Osteoblast (primary cell): ENCODE measurements around the gene FN3KRP. TPM values are rescaled to one million over a fixed set of nuclear protein-coding genes. Genes with fewer than 3 reads are reported as not detected.

Source experiments
- DNase-seq: peaks from one replicate; pipeline ENCODE4 v3.0.0; 2011; ENCODE audit warnings: low spot score, mixed read lengths; ENCODE audit not compliant: insufficient read length; ENCODE audit errors: missing footprints
- H2AFZ ChIP-seq: 2 replicates; pipeline ENCODE4 v1.6.0; 2011; ENCODE audit warnings: mild to moderate bottlenecking, low read length
- H3K27ac ChIP-seq: 2 replicates; pipeline ENCODE4 v1.5.1; 2011; ENCODE audit warnings: mild to moderate bottlenecking, low read depth, low read length, moderate library complexity
- H3K27me3 ChIP-seq: 2 replicates; pipeline ENCODE4 v1.6.0; 2012; ENCODE audit warnings: mild to moderate bottlenecking, control low read depth, inconsistent platforms, low read length, moderate library complexity; ENCODE audit not compliant: insufficient read depth
- H3K36me3 ChIP-seq: 2 replicates; pipeline ENCODE4 v1.5.1; 2011; ENCODE audit warnings: mild to moderate bottlenecking, low read length, control low read depth, moderate library complexity; ENCODE audit not compliant: insufficient read depth
- H3K4me1 ChIP-seq: 2 replicates; pipeline ENCODE4 v1.5.1; 2011; ENCODE audit warnings: mild to moderate bottlenecking, low read length, control low read depth, moderate library complexity; ENCODE audit not compliant: insufficient read depth
- H3K4me2 ChIP-seq: 2 replicates; pipeline ENCODE4 v1.6.0; 2011; ENCODE audit warnings: mild to moderate bottlenecking, low read length; ENCODE audit not compliant: insufficient read depth
- H3K4me3 ChIP-seq: fragments of 200-600 bp; sonication (generic); 3 replicates; pipeline ENCODE4 v1.5.1; 2012; ENCODE audit warnings: mild to moderate bottlenecking, low read length, inconsistent platforms; ENCODE audit not compliant: insufficient read depth
- H3K79me2 ChIP-seq: 2 replicates; pipeline ENCODE4 v1.6.0; 2012; ENCODE audit warnings: mild to moderate bottlenecking, low read length, control low read depth, inconsistent platforms; ENCODE audit not compliant: insufficient read depth
- H3K9me3 ChIP-seq: 2 replicates; pipeline ENCODE4 v1.5.1; 2011; ENCODE audit warnings: low read depth, low read length, control low read depth
- H4K20me1 ChIP-seq: 2 replicates; pipeline ENCODE4 v1.6.0; 2012; ENCODE audit warnings: mild to moderate bottlenecking, low read length, control low read depth; ENCODE audit not compliant: insufficient read depth
- total RNA-seq: library from RNA; depleted of rRNA; stranded (reverse); fragments of >200 nt; gene quantifications from 2 replicates; pipeline ENCODE4 v1.2.3, GENCODE V29; 2012
- TF ChIP-seq, protein P1 (sequence below): IDR thresholded peaks from 2 replicates; pipeline ENCODE4 v1.5.1; 2011; ENCODE audit warnings: mild to moderate bottlenecking, low read depth, low read length, moderate library complexity; ENCODE audit errors: extremely low read depth

The FN3KRP gene
- total RNA-seq, 1 donor, result 10.1 TPM

DNA sequence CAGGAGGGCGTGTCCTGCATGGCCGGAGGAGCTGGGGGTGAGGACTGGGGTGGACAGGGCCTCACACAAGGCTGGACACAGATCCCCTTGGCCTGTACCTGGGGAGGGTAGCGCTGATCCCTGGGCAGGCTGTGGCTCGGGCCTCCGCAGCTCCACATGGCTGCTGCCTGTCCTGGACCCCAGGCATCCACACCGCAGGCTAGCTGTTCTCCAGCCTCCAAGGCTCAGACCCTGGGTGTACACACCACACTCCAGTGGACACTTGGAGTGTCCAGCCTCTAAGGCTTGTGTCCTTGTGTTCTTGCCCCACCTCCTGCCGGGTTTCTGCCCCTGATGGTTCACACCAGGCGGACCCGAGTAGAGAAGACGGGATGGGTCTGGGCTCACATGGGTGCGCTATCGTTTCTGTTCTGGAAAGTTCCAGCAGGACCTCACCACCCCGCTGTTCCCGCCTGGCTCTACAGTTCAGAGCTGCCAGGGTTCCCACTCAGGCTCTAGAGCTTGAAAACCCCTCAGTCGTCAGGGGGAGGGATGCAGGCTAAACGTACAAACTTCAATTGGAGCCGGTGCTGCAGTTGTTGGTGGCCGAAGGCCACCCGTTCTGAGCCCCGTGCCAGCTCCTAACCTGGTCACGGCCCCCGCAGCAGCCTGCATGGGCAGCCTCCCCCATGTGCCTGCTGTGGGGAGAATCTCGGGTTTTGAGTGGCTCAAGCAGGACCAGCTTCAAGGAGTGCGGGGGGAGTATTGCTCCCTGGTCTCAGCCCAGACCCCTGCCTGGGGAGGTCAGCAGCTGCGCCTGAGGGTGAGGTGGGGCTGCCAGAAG lies 6.6 kb upstream of the FN3KRP start:
- no peak overlapping the region for H3K27ac ChIP-seq
- H3K9me3 ChIP-seq, result no peaks in the 10 kb centered on the region
- no peak for DNase-seq
- H3K27me3 ChIP-seq, result no peaks in the 10 kb centered on the region
- H3K79me2 ChIP-seq, result no peaks in the 10 kb centered on the region
- no peak overlapping the region for H3K4me3 ChIP-seq
- no peak overlapping the region for H3K4me2 ChIP-seq
- TF ChIP-seq, protein P1, sequence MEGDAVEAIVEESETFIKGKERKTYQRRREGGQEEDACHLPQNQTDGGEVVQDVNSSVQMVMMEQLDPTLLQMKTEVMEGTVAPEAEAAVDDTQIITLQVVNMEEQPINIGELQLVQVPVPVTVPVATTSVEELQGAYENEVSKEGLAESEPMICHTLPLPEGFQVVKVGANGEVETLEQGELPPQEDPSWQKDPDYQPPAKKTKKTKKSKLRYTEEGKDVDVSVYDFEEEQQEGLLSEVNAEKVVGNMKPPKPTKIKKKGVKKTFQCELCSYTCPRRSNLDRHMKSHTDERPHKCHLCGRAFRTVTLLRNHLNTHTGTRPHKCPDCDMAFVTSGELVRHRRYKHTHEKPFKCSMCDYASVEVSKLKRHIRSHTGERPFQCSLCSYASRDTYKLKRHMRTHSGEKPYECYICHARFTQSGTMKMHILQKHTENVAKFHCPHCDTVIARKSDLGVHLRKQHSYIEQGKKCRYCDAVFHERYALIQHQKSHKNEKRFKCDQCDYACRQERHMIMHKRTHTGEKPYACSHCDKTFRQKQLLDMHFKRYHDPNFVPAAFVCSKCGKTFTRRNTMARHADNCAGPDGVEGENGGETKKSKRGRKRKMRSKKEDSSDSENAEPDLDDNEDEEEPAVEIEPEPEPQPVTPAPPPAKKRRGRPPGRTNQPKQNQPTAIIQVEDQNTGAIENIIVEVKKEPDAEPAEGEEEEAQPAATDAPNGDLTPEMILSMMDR, result no peak
- no peaks in the 10 kb centered on the region for H3K4me1 ChIP-seq
- H3K36me3 ChIP-seq, result no peaks in the 10 kb centered on the region
- no peaks in the 10 kb centered on the region for H4K20me1 ChIP-seq
- no peak overlapping the region for H2AFZ ChIP-seq

DNA sequence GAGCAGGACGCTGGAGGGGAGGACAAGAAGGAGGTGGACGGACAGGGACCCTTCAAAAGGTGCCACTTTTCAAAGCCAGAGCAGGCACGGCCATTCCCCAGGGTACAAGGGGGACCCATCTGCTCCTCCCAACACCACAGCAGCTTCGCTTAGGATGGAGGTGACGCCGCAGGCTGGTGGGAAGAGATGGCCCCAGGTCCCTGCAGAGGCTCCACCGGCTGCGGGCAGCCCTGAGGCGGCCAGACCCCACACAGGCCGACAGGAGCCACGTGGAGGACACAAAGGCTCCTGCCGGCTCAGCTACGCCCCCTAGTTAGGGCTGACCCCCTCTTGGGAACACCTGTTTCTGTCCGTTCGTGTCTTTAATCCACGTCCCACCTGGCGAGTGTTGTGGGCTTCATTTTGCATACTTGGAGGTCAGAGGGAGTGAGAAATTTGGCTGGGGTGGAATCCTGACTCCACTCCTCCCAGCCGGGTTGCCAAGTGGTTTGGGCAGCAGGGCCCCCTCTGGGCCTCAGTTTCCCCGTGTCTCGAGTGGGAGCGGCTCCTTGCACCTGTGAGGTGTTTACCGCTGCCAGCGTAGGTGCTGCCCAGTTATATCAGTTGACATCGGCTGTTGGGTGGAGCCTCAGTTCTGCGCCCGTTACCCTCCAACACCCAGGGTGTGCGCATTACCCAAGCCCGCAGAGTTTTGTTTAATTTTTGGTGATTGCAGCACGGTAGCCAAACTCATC lies 5.8 kb upstream of the FN3KRP start:
- H3K9me3 ChIP-seq, result no peaks in the 10 kb centered on the region
- no peaks in the 10 kb centered on the region for H3K27me3 ChIP-seq
- no peaks in the 10 kb centered on the region for H3K79me2 ChIP-seq
- no peaks in the 10 kb centered on the region for H3K4me1 ChIP-seq
- H2AFZ ChIP-seq, result no peak overlapping the region
- no peaks in the 10 kb centered on the region for H3K36me3 ChIP-seq
- no peak overlapping the region for H3K4me3 ChIP-seq
- TF ChIP-seq, protein P1, result no peak
- H3K27ac ChIP-seq, result no peak overlapping the region
- DNase-seq, result no peak
- no peak overlapping the region for H3K4me2 ChIP-seq
- H4K20me1 ChIP-seq, result no peaks in the 10 kb centered on the region

DNA sequence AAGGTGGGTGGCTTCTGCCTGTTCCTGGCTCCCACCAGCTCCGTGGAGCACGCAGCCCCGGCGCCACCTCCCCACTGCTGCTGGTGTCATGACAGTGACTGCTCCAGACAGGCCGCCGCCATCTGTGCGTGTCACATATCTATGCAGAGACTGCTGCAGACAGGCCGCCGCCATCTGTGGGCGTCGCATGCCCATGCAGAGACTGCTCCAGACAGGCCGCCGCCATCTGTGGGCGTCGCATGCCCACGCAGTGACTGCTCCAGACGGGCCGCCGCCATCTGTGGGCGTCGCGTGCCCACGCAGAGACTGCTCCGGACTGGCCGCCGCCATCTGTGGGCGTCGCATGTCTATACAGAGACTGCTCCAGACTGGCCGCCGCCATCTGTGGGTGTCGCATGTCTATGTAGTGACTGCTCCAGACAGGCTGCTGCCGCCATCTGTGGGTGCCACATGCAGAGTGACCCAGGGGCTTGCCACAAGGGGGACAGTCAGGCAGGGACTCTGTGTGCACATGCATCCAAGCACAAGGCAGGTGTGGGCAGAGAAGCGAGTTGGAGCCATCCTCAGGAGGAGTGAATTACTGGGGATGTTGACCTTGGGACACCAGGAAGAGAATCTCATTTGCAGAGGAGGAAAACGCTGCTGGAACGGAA lies 3.3 kb upstream of the FN3KRP start:
- no peak overlapping the region for H3K4me3 ChIP-seq
- no peaks in the 10 kb centered on the region for H4K20me1 ChIP-seq
- no peaks in the 10 kb centered on the region for H3K27me3 ChIP-seq
- no peaks in the 10 kb centered on the region for H3K9me3 ChIP-seq
- no peak overlapping the region for H3K4me2 ChIP-seq
- H3K27ac ChIP-seq, result no peak overlapping the region
- peaks cover 9% of the 10 kb centered on the region for H3K4me1 ChIP-seq
- H3K36me3 ChIP-seq, result no peaks in the 10 kb centered on the region
- peaks cover 11% of the 10 kb centered on the region for H3K79me2 ChIP-seq
- TF ChIP-seq, protein P1, result no peak
- no peak for DNase-seq
- H2AFZ ChIP-seq, result no peak overlapping the region
